ENCODE results near the gene CDC34. TPM values are rescaled to one million over a fixed set of nuclear protein-coding genes. Genes with fewer than 3 reads are reported as not detected.

Gene CDC34
- total RNA-seq, 2 experiments from 2014 or later, result 38.5 to 43.4 TPM

DNA sequence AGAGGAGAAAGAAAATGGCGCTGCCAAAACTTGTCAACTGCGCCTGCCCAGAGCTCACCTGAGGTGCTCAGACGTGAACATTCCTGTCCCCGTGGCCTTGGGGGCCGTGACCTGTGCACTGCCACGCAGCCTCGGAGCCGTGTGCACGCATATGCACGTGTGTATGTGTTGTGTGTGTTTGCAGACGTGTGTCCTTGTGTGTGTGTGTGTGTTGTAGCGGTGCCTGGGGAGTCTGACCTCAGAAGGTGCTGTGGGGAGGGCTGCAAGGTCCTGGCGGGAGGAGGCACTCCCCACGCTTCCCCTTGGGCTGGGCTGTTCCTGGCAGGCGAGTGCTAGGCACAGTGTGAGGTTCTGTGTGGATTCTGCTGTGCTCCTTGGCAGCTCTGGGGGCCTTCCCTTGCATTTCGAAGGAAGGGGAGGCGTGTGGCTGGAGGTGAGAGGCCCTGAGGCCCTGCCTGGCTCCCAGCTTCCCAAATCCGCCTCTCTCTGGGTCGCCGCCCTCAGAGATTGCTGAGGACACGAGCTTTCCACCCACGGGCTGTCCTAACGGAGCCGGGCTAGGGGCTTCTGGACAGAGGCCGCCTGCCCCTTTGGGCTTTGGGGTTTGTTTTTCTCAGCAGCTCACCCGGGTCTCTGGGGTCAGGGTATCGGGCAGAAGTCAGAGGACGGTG, 45.3 kb downstream of the CDC34 start:
- H3K36me3 ChIP-seq (ENCODE audit: insufficient read depth, low read length), result peaks cover 30% of the 10 kb centered on the region
- Mint-ChIP-seq H3K4me1 (ENCODE audit: low read depth) (peaks cover 23% of the 10 kb centered on the region), H3K4me3 (peak overlapping the region; percentile 4), H3K9me3 (no peaks in the 10 kb centered on the region), H3K27ac (no peak overlapping the region), H3K27me3 (no peaks in the 10 kb centered on the region), H3K36me3 (ENCODE audit: low read depth) (peaks cover 7% of the 10 kb centered on the region)
- no peak overlapping the region for H3K27ac ChIP-seq (ENCODE audit: low read depth in 1 of 2, low read length in 2 of 2)
- POLR2A ChIA-PET, result no interaction called here
- no peaks in the 10 kb centered on the region for H3K27me3 ChIP-seq (ENCODE audit: control insufficient read depth in 1 of 2, insufficient read depth in 2 of 2, low read length in 2 of 2)
- intact Hi-C loops (cut with DNase I, micrococcal nuclease), result no loop called here
- CTCF ChIA-PET, result interaction anchor here (0.7 to 1.1 kb wide), 2 partner anchors 7 to 66 kb away, joined by 3 read pairs; no protein-coding TSS in a partner anchor
- ATAC-seq (ENCODE audit: poor library complexity) (no peak), DNase-seq (peak in 1 of 14 experiments; percentile 29)
- H3K4me3 ChIP-seq (ENCODE audit: low read length), result no peak overlapping the region
- H3K9me3 ChIP-seq (ENCODE audit: control insufficient read depth in 1 of 2, insufficient read depth in 1 of 2, low read length in 2 of 2), result no peaks in the 10 kb centered on the region
- peaks cover 48% of the 10 kb centered on the region for H3K4me1 ChIP-seq (ENCODE audit: insufficient read depth, low read length)
- TF ChIP-seq, protein P1, sequence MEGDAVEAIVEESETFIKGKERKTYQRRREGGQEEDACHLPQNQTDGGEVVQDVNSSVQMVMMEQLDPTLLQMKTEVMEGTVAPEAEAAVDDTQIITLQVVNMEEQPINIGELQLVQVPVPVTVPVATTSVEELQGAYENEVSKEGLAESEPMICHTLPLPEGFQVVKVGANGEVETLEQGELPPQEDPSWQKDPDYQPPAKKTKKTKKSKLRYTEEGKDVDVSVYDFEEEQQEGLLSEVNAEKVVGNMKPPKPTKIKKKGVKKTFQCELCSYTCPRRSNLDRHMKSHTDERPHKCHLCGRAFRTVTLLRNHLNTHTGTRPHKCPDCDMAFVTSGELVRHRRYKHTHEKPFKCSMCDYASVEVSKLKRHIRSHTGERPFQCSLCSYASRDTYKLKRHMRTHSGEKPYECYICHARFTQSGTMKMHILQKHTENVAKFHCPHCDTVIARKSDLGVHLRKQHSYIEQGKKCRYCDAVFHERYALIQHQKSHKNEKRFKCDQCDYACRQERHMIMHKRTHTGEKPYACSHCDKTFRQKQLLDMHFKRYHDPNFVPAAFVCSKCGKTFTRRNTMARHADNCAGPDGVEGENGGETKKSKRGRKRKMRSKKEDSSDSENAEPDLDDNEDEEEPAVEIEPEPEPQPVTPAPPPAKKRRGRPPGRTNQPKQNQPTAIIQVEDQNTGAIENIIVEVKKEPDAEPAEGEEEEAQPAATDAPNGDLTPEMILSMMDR (IDR thresholded peaks at IDR 0.05), result no peak

DNA sequence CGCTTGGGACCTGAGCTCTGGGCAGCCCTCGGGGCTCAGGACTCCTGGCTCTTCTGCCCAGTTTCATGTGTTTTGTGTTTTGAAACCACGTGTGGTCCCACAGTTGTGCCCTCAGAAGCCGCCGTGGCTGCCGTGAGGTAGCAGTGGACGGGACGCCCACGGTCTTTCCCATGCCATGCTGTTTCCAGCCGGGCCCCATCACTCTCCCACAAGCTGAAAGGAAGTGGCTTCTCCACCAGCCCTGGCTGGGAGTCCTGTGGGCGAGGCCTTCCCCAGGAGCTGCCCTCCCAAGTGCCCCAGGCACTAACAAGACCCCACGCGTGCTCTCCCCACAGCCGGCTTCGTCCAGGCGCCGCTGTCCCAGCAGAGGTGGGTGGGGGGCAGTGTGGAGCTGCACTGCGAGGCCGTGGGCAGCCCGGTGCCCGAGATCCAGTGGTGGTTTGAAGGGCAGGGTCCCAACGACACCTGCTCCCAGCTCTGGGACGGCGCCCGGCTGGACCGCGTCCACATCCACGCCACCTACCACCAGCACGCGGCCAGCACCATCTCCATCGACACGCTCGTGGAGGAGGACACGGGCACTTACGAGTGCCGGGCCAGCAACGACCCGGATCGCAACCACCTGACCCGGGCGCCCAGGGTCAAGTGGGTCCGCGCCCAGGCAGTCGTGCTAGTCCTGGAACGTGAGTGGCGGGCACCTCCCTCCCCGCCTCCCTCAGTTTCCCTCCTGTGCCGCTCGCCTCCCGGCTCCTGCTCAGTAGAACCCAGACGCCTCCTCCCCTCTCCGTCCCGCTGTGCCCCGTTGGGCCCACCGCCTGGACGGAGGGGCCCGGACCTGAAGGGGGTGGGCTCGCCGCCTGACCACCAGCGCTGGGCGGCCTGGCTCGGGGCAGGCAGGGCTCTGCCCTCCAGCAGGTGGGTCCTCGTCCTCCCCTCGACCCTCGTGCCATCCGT, 46.2 kb downstream of the CDC34 start:
- no peaks in the 10 kb centered on the region for H3K36me3 Mint-ChIP-seq (ENCODE audit: low read depth)
- no peak overlapping the region for H3K27ac ChIP-seq (ENCODE audit: low read depth in 1 of 2, low read length in 2 of 2)
- no peak overlapping the region for H3K4me3 Mint-ChIP-seq
- peaks cover 48% of the 10 kb centered on the region for H3K4me1 ChIP-seq (ENCODE audit: insufficient read depth, low read length)
- H3K27ac Mint-ChIP-seq, result no peak overlapping the region
- peaks cover 36% of the 10 kb centered on the region for H3K36me3 ChIP-seq (ENCODE audit: insufficient read depth, low read length)
- TF ChIP-seq, protein P1 (IDR thresholded peaks at IDR 0.05), result no peak
- intact Hi-C loops (cut with DNase I, micrococcal nuclease), result no loop called here
- DNase-seq (peak in 1 of 14 experiments; percentile 40), ATAC-seq (ENCODE audit: poor library complexity) (no peak)
- H3K27me3 Mint-ChIP-seq, result no peaks in the 10 kb centered on the region
- H3K9me3 Mint-ChIP-seq, result no peaks in the 10 kb centered on the region
- ChIA-PET CTCF (no interaction called here), POLR2A (interaction anchor here (0.9 kb wide), 1 partner anchor 33 kb away, joined by 3 read pairs; no protein-coding TSS in a partner anchor)
- H3K4me3 ChIP-seq (ENCODE audit: low read length), result no peak overlapping the region
- H3K9me3 ChIP-seq (ENCODE audit: control insufficient read depth in 1 of 2, insufficient read depth in 1 of 2, low read length in 2 of 2), result no peaks in the 10 kb centered on the region
- no peaks in the 10 kb centered on the region for H3K27me3 ChIP-seq (ENCODE audit: control insufficient read depth in 1 of 2, insufficient read depth in 2 of 2, low read length in 2 of 2)
- peaks cover 17% of the 10 kb centered on the region for H3K4me1 Mint-ChIP-seq (ENCODE audit: low read depth)

DNA sequence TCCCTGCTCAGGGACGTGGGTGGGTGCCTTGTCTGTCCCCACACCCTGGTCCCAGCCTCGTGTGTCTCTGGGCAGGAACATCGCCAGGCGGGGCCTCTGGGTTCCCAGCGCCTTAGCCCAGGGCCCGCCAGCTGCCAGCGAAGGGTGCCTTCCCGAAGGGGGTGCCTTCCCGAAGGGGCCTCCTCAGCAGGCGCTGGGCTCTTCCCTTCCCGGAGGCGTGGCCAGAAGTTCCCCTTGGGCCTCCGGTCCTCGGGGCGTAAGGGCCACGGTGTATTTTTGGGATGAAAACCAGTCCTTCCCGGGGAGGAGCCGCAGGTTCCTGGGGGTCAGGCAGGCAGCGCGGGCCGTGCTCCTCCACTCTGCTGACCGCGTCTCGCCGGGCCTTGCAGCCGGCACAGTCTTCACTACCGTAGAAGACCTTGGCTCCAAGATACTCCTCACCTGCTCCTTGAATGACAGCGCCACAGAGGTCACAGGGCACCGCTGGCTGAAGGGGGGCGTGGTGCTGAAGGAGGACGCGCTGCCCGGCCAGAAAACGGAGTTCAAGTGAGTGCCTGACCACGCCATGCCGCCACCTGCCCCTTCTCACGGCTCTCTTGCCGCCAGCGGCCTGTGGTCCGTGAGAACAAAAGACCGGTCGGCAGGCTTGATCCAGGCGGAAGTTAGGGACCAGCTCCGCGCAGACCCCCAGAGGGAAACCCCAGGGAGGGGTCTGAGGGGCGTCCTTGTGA, 47.7 kb downstream of the CDC34 start:
- POLR2A ChIA-PET, result no interaction called here
- Histone ChIP-seq H3K27ac (ENCODE audit: low read depth in 1 of 2, low read length in 2 of 2) (no peak overlapping the region), H3K36me3 (ENCODE audit: insufficient read depth, low read length) (peaks cover 44% of the 10 kb centered on the region), H3K27me3 (ENCODE audit: control insufficient read depth in 1 of 2, insufficient read depth in 2 of 2, low read length in 2 of 2) (no peaks in the 10 kb centered on the region), H3K4me3 (ENCODE audit: low read length) (no peak overlapping the region), H3K9me3 (ENCODE audit: control insufficient read depth in 1 of 2, insufficient read depth in 1 of 2, low read length in 2 of 2) (no peaks in the 10 kb centered on the region), H3K4me1 (ENCODE audit: insufficient read depth, low read length) (peaks cover 37% of the 10 kb centered on the region)
- no peaks in the 10 kb centered on the region for H3K9me3 Mint-ChIP-seq
- H3K36me3 Mint-ChIP-seq (ENCODE audit: low read depth), result peaks cover 4% of the 10 kb centered on the region
- no peak overlapping the region for H3K4me3 Mint-ChIP-seq
- peaks cover 7% of the 10 kb centered on the region for H3K4me1 Mint-ChIP-seq (ENCODE audit: low read depth)
- CTCF ChIA-PET, result no interaction called here
- TF ChIP-seq, protein P1 (IDR thresholded peaks at IDR 0.05), result no peak
- ATAC-seq (ENCODE audit: poor library complexity) (no peak), DNase-seq (peak in 1 of 14 experiments; percentile 31)
- H3K27ac Mint-ChIP-seq, result no peak overlapping the region
- H3K27me3 Mint-ChIP-seq, result peaks cover 4% of the 10 kb centered on the region
- intact Hi-C loops (cut with DNase I, micrococcal nuclease), result no loop called here
